GM12864 (cell line): Measurements from ENCODE around the gene HIC1.

Source experiments
- DNase-seq: peaks from one replicate; pipeline ENCODE4 v3.0.0-alpha.2; 2011; ENCODE audit warnings: low read depth
- H3K4me3 ChIP-seq: 2 replicates; pipeline ENCODE4 v1.5.1; 2011; ENCODE audit warnings: mild to moderate bottlenecking, low read depth, low read length, control low read depth
- CTCF ChIP-seq: IDR thresholded peaks from 2 replicates; pipeline ENCODE4 v1.5.1; 2011; ENCODE audit warnings: low read depth, mild to moderate bottlenecking, moderate library complexity, low read length, control low read depth, inconsistent platforms; ENCODE audit errors: missing control alignments

HIC1 gene

GRCh38 chr17:2048805-2049204, 6.1 kb upstream of the HIC1 start:
- TF ChIP-seq CTCF: no peak
- H3K4me3 ChIP-seq: no peak overlapping the region

DNA sequence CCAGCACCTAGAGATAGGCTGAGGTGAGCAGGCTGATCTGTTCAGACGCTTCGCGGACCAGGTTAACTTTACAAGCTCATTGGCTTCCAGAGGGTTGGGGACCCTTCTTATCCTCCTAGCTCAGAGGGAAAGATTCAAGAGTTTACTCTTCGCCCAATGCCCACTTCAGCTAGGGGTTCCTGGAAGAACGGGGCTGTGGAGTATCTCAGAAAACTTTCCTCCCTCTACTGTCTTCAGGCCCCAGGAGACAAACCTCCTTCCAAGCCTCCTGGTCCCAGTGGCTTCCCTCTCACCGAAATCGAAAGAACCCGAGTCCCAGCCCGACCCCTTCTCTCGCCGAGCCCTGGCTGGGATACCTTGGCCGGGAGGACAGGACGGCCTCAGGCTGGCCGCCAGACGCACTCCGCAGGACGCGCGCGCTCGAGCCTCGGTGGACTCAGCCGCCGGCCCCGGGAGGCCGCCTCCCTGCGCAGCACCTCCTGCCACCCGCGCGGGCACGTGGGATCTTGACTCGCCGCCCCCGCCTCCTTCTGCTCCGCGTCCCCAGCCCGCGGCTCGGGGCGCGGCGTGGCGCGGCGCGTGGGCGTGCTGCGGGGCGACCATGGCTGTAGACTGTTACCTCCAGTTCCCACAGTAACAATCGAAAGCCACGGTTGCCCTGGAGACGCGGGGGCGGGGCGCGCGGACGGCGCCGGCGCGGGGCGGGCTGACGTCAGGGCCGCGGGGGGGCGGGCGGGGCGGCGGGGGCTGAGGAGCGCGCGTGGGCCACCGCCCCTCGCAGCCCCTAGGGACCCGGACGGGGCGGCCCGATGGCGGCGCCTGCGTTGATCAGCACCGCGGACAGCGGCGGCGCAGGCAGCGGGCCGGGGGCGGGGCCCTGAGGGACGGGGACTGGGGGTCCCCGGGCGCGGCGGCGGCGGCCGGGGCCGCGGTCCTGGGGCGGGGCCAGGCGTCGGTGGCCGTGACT, 5.3 kb upstream of the HIC1 start:
- H3K4me3 ChIP-seq: peak overlapping the region; percentile 68
- DNase-seq: no peak
- no peak for TF ChIP-seq CTCF

More at GRCh38 chr17:2048805-2049204, 6.1 kb upstream of the HIC1 start:
- DNase-seq: no peak

DNA sequence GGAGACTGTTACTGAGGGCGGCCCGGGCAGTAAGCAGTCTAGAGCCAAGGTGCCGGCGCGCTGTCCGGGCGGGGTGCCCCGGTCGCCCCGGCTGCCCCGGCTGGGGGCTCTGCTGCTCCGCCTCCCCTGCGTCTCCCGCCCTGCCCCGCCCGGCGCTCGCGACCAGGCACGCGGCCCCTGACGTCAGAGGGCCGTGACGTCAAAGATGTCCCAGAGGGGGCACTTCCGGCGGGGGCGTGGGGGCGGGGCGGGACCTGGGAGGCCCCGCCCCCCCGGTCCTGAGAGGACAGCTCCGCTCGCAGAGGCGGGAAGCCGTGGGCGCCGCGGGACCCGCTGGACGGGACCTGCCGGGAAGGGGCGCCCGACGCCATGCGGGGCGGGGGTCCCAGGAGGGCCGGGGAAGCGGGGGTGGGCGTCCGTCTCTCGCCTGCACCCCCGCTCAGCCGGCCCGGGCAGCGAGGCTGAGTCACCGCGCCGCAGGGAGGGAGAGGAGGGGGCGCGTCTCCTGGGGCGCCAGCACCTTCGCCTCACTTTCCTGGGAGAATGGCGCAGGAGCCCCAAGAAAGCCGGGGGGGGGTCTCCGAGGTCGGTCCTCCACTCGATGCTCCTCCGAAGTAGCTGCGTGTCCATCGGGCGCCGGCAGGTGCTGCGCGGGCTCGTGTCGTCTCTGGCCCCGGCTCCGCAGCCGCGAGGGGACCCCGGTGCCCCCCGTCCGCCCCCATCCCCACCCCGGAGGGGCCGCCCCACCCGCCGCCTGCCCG, 4.4 kb upstream of the HIC1 start:
- H3K4me3 ChIP-seq: peak overlapping the region; percentile 57
- no peak for DNase-seq
- no peak for TF ChIP-seq CTCF

DNA sequence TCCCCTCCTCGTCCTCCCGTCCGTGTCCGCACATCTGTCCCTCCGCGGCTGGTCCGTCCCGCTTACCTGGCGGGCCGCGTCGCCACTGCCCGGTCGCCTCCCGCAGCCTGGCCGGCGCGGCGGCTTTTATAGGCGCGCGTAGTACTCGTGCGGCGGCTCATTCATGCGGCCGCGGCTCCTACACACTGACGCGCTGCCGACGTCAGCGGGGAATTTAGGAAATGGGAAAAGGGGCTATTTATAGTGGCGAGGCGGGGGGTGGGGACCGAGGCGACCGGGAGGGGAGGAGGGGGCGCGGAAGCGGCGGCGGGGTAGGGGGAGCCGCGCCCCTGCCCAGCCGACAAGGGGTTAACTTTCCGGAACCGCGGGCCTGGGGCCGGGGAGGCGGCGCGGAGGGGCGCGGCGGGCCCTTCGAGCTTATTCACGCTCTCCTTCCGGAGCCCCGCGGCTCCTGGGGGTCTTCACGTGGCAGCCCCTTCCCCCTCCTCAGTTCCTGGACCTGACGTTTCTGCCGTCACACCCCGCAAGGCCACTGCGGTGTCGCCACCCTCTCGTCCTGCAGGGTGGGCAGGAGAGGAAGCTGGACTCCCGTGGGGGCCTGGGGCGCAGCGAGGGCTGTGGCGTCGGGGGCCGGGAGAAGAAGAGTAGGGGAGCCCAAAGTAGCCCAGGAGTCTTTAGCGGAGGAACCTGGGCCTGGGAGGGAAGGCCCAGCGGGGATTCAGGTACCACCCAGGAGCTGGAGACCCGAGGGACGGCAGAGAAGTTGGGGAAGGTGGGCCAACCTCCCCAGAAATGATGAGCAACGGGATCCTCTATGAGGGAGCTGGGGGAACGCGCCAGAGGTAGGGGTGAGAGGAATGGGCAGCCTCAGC, 3.6 kb upstream of the HIC1 start:
- H3K4me3 ChIP-seq: no peak overlapping the region
- no peak for TF ChIP-seq CTCF
- DNase-seq: no peak

GRCh38 chr17:2051933-2052559, 2.9 kb upstream of the HIC1 start:
- no peak for TF ChIP-seq CTCF
- H3K4me3 ChIP-seq: no peak overlapping the region
- DNase-seq: no peak
